Hepatocyte (in vitro differentiated cells): ENCODE data around the gene ARMC2. TPM values are rescaled to one million over a fixed set of nuclear protein-coding genes. Genes with fewer than 3 reads are reported as not detected.

Experiments
- DNase-seq: peaks from one replicate; pipeline ENCODE4 v3.0.0-alpha.2; 2016; ENCODE audit warnings: low spot score
- H2AFZ ChIP-seq: fragments of 200-600 bp; sonication (generic); 2 replicates; pipeline ENCODE4 v1.6.0; 2016; ENCODE audit warnings: antibody characterized with exemption, mild to moderate bottlenecking
- H3K27ac ChIP-seq: fragments of 200-600 bp; sonication (generic); 2 replicates; pipeline ENCODE4 v1.5.1; 2016; ENCODE audit warnings: mild to moderate bottlenecking
- H3K27me3 ChIP-seq: fragments of 200-600 bp; sonication (generic); 2 replicates; pipeline ENCODE4 v1.6.1; 2016
- H3K36me3 ChIP-seq: fragments of 200-600 bp; sonication (generic); replicated peaks from 2 replicates; pipeline ENCODE4 v1.5.1; 2016; ENCODE audit warnings: low read depth; ENCODE audit not compliant: insufficient read depth
- H3K4me1 ChIP-seq: fragments of 200-600 bp; sonication (generic); 2 replicates; pipeline ENCODE4 v1.5.1; 2016; ENCODE audit warnings: mild to moderate bottlenecking, moderate library complexity; ENCODE audit not compliant: insufficient read depth
- H3K4me2 ChIP-seq: fragments of 200-600 bp; sonication (generic); 2 replicates; pipeline ENCODE4 v1.6.0; 2016
- H3K4me3 ChIP-seq: fragments of 200-600 bp; sonication (generic); 2 replicates; pipeline ENCODE4 v1.5.1; 2016; ENCODE audit warnings: mild to moderate bottlenecking
- H3K79me2 ChIP-seq: fragments of 200-600 bp; sonication (generic); 2 replicates; pipeline ENCODE4 v1.6.0; 2017; ENCODE audit warnings: mild to moderate bottlenecking
- H3K9me2 ChIP-seq: fragments of 200-600 bp; sonication (generic); replicated peaks from 2 replicates; pipeline ENCODE4 v1.6.0; 2017; ENCODE audit warnings: mild to moderate bottlenecking; ENCODE audit not compliant: insufficient read depth
- H3K9me3 ChIP-seq: fragments of 200-600 bp; sonication (generic); 2 replicates; pipeline ENCODE4 v1.5.1; 2016; ENCODE audit warnings: low read depth, mild to moderate bottlenecking
- H4K20me1 ChIP-seq: fragments of 200-600 bp; sonication (generic); 2 replicates; pipeline ENCODE4 v1.6.0; 2016; ENCODE audit warnings: mild to moderate bottlenecking; ENCODE audit not compliant: insufficient read depth, poor library complexity, severe bottlenecking
- EZH2 ChIP-seq: fragments of 200-600 bp; sonication (generic); IDR thresholded peaks from 2 replicates; pipeline ENCODE4 v1.6.1; 2016; ENCODE audit warnings: antibody characterized with exemption, mild to moderate bottlenecking, borderline replicate concordance
- EZH2phosphoT487 ChIP-seq: fragments of 200-600 bp; sonication (generic); IDR thresholded peaks from one replicate; pipeline ENCODE4 v1.6.1; 2018; ENCODE audit warnings: antibody characterized with exemption, mild to moderate bottlenecking, low read depth, moderate library complexity; ENCODE audit not compliant: unreplicated experiment, severe bottlenecking
- WGBS: methylation state at CpG from one replicate; pipeline ENCODE4 v1.1.6; 2016; ENCODE audit warnings: low lambda C conversion rate; ENCODE audit errors: missing lambda C conversion rate; 5-methylcytosine and 5-hydroxymethylcytosine counted together
- polyA plus RNA-seq: library from polyadenylated mRNA; unstranded; fragments of >200 nt; fragmentation: Nextera tagmentation; extraction: Ambion mirVana; gene quantifications from 2 replicates; pipeline ENCODE4 v1.2.1, GENCODE V29; 2016
- total RNA-seq: library from RNA; depleted of rRNA; stranded (reverse); fragments of >200 nt; gene quantifications from 2 replicates; pipeline ENCODE4 v1.2.3, GENCODE V29; 2014
- TF ChIP-seq, protein P1 (sequence below): fragments of 200-600 bp; sonication (generic); IDR thresholded peaks from 2 replicates; pipeline ENCODE4 v1.5.1; 2016; ENCODE audit warnings: antibody characterized with exemption, mild to moderate bottlenecking; ENCODE audit not compliant: poor library complexity

Gene ARMC2
- total and polyA plus RNA-seq, 2 experiments from 2014 or later: 2.8 to 4.8 TPM

DNA sequence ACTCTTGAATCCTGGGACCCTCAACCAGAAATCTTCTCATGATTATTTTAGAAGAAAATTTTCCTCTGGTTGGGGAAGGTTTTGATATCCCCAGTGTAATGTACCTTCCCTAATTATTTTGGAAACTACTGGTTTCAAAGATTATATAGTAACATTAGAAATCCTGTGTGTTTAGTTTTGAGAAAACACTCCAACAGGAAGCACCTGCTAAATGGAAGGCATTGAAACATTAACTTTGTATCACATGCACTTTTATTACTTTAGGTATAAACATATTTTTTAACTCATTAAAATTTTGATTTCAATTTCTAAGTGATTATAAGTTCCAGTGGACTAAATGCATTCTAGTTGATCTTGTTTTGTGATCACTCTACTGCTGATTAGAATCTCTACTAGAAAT is 137.1 kb downstream of the ARMC2 start:
- H3K79me2 ChIP-seq: no peaks in the 10 kb centered on the region
- peaks cover 17% of the 10 kb centered on the region for H3K4me1 ChIP-seq
- H3K9me3 ChIP-seq: no peaks in the 10 kb centered on the region
- DNase-seq: no peak
- H4K20me1 ChIP-seq: no peaks in the 10 kb centered on the region
- no peak overlapping the region for H3K27ac ChIP-seq
- TF ChIP-seq EZH2: no peak
- no peak for TF ChIP-seq EZH2phosphoT487
- TF ChIP-seq, protein P1, sequence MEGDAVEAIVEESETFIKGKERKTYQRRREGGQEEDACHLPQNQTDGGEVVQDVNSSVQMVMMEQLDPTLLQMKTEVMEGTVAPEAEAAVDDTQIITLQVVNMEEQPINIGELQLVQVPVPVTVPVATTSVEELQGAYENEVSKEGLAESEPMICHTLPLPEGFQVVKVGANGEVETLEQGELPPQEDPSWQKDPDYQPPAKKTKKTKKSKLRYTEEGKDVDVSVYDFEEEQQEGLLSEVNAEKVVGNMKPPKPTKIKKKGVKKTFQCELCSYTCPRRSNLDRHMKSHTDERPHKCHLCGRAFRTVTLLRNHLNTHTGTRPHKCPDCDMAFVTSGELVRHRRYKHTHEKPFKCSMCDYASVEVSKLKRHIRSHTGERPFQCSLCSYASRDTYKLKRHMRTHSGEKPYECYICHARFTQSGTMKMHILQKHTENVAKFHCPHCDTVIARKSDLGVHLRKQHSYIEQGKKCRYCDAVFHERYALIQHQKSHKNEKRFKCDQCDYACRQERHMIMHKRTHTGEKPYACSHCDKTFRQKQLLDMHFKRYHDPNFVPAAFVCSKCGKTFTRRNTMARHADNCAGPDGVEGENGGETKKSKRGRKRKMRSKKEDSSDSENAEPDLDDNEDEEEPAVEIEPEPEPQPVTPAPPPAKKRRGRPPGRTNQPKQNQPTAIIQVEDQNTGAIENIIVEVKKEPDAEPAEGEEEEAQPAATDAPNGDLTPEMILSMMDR: no peak
- no peaks in the 10 kb centered on the region for H3K27me3 ChIP-seq
- H3K36me3 ChIP-seq: no peaks in the 10 kb centered on the region
- no peak overlapping the region for H2AFZ ChIP-seq
- H3K4me3 ChIP-seq: no peak overlapping the region
- no peaks in the 10 kb centered on the region for H3K9me2 ChIP-seq
- H3K4me2 ChIP-seq: no peak overlapping the region

DNA sequence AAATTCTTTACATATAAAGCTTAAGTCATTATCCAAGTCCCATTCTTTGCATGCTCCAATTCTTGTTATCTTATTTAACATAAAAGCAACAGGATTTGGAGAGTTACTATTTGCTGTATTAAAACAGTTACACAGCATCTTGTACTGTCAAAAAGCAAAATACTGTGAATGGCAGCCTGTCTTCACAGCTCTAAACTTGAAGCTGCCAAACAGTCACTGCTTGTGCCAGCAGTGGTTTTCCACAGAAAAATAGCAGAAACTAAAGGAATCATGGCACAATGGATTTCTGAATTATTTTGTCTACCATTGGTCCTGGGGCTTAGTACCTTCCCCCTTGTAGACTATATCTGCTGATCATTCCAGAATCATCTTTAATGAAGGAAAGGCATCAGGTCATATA is 138.9 kb downstream of the ARMC2 start:
- peaks cover 21% of the 10 kb centered on the region for H3K4me1 ChIP-seq
- H3K9me3 ChIP-seq: no peaks in the 10 kb centered on the region
- H3K4me2 ChIP-seq: no peak overlapping the region
- H4K20me1 ChIP-seq: no peaks in the 10 kb centered on the region
- H3K27ac ChIP-seq: no peak overlapping the region
- no peaks in the 10 kb centered on the region for H3K36me3 ChIP-seq
- TF ChIP-seq EZH2: no peak
- H3K27me3 ChIP-seq: no peaks in the 10 kb centered on the region
- H2AFZ ChIP-seq: no peak overlapping the region
- no peak for DNase-seq
- no peak overlapping the region for H3K4me3 ChIP-seq
- H3K79me2 ChIP-seq: no peaks in the 10 kb centered on the region
- no peaks in the 10 kb centered on the region for H3K9me2 ChIP-seq

DNA sequence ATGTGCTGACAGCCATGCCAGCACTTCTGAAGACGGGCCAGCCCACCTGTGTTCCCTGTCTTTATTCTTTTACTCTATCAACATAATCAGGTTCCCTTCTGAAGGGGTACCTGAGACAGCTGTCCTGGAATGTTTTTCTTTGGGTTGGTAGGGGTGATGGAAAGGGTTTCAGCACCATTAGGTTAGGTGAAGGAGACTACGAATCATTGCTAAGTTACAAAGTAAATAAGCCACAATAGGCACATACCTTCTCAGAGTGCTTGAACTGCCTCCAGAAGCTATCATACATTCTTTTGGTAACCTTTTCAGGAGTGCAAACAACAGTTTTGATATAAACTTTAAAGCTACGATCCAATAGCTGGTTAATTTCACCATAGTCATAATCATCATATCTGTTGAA is 140.1 kb downstream of the ARMC2 start:
- no peak overlapping the region for H3K4me2 ChIP-seq
- WGBS: 80% methylated on average over 3 of the region's 3 CpGs
- H2AFZ ChIP-seq: no peak overlapping the region
- H3K4me3 ChIP-seq: no peak overlapping the region
- no peaks in the 10 kb centered on the region for H3K36me3 ChIP-seq
- DNase-seq: no peak
- no peaks in the 10 kb centered on the region for H4K20me1 ChIP-seq
- H3K79me2 ChIP-seq: peaks cover 2% of the 10 kb centered on the region
- peaks cover 21% of the 10 kb centered on the region for H3K4me1 ChIP-seq
- TF ChIP-seq, protein P1: no peak
- no peak for TF ChIP-seq EZH2phosphoT487
- no peak for TF ChIP-seq EZH2
- peak overlapping the region; percentile 77 for H3K27ac ChIP-seq
- H3K27me3 ChIP-seq: no peaks in the 10 kb centered on the region
- H3K9me2 ChIP-seq: no peaks in the 10 kb centered on the region
- H3K9me3 ChIP-seq: no peaks in the 10 kb centered on the region

DNA sequence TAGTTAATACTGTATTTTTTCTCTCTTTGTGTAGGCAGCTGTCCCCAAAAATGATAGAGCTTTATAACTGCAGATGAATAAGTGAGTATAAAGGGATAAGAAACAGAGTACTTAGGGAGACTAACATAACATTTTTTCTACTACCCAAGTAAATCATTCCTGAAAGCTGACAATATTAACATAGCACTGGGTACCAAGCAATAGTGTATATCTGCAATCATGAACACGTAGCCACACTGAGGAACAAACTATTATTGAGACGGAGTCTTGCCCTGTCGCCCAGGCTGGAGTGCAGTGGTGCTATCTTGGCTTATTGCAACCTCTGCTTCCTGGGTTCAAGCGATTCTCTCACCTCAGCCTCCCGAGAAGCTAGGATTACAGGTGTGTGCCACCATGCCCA is 140.5 kb downstream of the ARMC2 start:
- Histone ChIP-seq H3K4me3 (no peak overlapping the region), H3K9me2 (no peaks in the 10 kb centered on the region), H3K27ac (peak overlapping the region; percentile 77), H4K20me1 (no peaks in the 10 kb centered on the region), H3K4me2 (no peak overlapping the region), H3K36me3 (no peaks in the 10 kb centered on the region), H2AFZ (no peak overlapping the region), H3K79me2 (peaks cover 3% of the 10 kb centered on the region), H3K9me3 (no peaks in the 10 kb centered on the region), H3K27me3 (no peaks in the 10 kb centered on the region), H3K4me1 (peaks cover 21% of the 10 kb centered on the region)
- no peak for DNase-seq
- TF ChIP-seq, protein P1: no peak
- TF ChIP-seq EZH2: no peak
- WGBS: 94% methylated on average over 5 of the region's 5 CpGs
